Testis (tissue), 3 donors: ENCODE measurements around the gene WFDC1. TPM values are rescaled to one million over a fixed set of nuclear protein-coding genes. Genes with fewer than 3 reads are reported as not detected.

Experiments used
- DNase-seq: peaks from one replicate; pipeline ENCODE4 v3.0.0-alpha.2; 2019
- H3K27ac ChIP-seq, 2 donors: fragments of 200-600 bp; sonication (generic); one replicate each; pipeline ENCODE4 v1.5.1; 2019
- H3K27me3 ChIP-seq: fragments of 200-600 bp; sonication (generic); one replicate; pipeline ENCODE4 v1.5.1; 2019
- H3K36me3 ChIP-seq: fragments of 200-600 bp; sonication (generic); one replicate; pipeline ENCODE4 v1.5.1; 2017; ENCODE audit warnings: low read depth; ENCODE audit errors: missing control alignments
- H3K4me1 ChIP-seq: fragments of 200-600 bp; sonication (generic); one replicate; pipeline ENCODE4 v1.5.1; 2019
- H3K4me3 ChIP-seq, 2 donors: fragments of 200-600 bp; sonication (generic); one replicate each; pipeline ENCODE4 v1.5.1; 2017 to 2019
- H3K9me3 ChIP-seq: fragments of 200-600 bp; sonication (generic); one replicate; pipeline ENCODE4 v1.5.1; 2017
- POLR2A ChIP-seq: fragments of 450-650 bp; IDR thresholded peaks from one replicate; pipeline ENCODE4 v1.6.1; 2017; ENCODE audit warnings: antibody characterized with exemption, mild to moderate bottlenecking, moderate library complexity
- WGBS, 2 donors: methylation state at CpG; one replicate each; pipeline ENCODE4 v1.1.5; 2018; 5-methylcytosine and 5-hydroxymethylcytosine counted together
- intact Hi-C: fragments of 100-400 bp; cut with DNase I; formaldehyde crosslinking; loops from one replicate; pipeline ENCODE4 v1.15.1; 2023; ENCODE audit warnings: low total_unique reads
- polyA plus RNA-seq: library from polyadenylated mRNA; stranded (reverse); fragments of 350-450 nt; fragmentation: Illumina TruSeq; extraction: RNeasy Lipid Tissue Mini Kit (QIAGEN cat#74804); gene quantifications from one replicate; pipeline ENCODE4 v1.2.3, GENCODE V29; 2014; ENCODE audit warnings: low read depth, low replicate concordance; ENCODE audit not compliant: insufficient read depth
- total RNA-seq, 2 donors: library from RNA; depleted of rRNA; stranded (reverse); fragments of >200 nt; gene quantifications; one replicate each; pipeline ENCODE4 v1.2.3, GENCODE V29; 2016
- TF ChIP-seq, protein P1 (sequence below), 3 experiments: fragments of 450-650 bp in 2 of 3; fragments of 200-600 bp in 1 of 3; sonication (generic) in 1 of 3; IDR thresholded peaks; one replicate each; pipeline ENCODE4 v1.5.1; 2016 to 2019; ENCODE audit warnings: antibody characterized with exemption in 3 of 3, mild to moderate bottlenecking in 2 of 3, moderate library complexity in 1 of 3

Gene WFDC1
- total and polyA plus RNA-seq, 3 donors from 2014 or later, result 16.4 to 23.5 (median 18.9) TPM

DNA sequence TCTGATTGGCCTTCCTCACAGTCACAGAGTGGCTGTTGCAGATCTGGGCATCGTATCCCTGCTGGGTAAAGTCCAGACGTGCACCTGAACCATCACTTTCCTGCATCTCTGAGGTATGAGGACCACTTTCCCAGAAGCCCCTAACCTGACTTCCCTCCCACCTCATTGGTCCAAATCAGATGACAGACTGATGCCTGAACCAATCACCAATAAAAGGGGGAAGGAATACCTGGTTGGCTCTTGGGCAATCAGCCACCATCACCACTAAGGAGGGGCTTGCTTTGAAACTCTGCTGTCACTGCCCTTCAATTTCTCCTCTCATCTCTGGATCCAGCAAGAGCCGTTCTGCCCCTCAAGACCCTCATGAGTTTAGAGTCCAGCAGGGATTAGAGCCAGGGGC, 13.6 kb upstream of the WFDC1 start:
- Histone ChIP-seq H3K36me3 (no peaks in the 10 kb centered on the region), H3K27ac (no peak overlapping the region), H3K4me3 (peak overlapping the region in 1 of 2 donors; percentile 1), H3K4me1 (peaks cover 11% of the 10 kb centered on the region), H3K27me3 (no peaks in the 10 kb centered on the region), H3K9me3 (no peaks in the 10 kb centered on the region)
- peak; percentile 67 for DNase-seq
- WGBS, 2 donors, result 57 to 80% methylated on average over 3 of the region's 3 CpGs
- TF ChIP-seq, protein P1, sequence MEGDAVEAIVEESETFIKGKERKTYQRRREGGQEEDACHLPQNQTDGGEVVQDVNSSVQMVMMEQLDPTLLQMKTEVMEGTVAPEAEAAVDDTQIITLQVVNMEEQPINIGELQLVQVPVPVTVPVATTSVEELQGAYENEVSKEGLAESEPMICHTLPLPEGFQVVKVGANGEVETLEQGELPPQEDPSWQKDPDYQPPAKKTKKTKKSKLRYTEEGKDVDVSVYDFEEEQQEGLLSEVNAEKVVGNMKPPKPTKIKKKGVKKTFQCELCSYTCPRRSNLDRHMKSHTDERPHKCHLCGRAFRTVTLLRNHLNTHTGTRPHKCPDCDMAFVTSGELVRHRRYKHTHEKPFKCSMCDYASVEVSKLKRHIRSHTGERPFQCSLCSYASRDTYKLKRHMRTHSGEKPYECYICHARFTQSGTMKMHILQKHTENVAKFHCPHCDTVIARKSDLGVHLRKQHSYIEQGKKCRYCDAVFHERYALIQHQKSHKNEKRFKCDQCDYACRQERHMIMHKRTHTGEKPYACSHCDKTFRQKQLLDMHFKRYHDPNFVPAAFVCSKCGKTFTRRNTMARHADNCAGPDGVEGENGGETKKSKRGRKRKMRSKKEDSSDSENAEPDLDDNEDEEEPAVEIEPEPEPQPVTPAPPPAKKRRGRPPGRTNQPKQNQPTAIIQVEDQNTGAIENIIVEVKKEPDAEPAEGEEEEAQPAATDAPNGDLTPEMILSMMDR (IDR thresholded peaks at IDR 0.05), result no peak
- intact Hi-C loops, result no loop called here

DNA sequence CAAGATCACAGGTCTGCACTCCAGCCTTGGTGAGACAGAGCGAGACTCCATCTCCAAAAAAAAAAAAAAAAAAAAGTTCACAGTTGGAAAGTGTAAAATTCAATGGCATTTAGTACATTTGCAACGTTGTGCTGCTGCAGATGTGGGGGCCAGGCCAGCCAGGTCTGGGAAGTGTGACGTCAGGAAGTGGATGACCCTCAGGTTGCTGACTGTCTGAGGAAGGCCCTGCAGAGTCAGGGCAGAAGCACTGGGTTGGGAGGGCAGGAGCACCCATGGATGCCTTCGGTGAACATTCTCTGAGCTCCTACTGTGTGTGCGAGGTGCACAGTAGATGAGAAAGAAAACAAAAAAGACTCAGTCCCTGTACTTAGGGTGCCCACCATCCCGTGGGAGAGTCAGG, 12.1 kb upstream of the WFDC1 start:
- Histone ChIP-seq H3K9me3 (no peaks in the 10 kb centered on the region), H3K27me3 (no peaks in the 10 kb centered on the region), H3K36me3 (no peaks in the 10 kb centered on the region), H3K4me1 (peaks cover 20% of the 10 kb centered on the region), H3K4me3 (no peak overlapping the region), H3K27ac (no peak overlapping the region)
- WGBS, 2 donors, result 35 to 57% methylated on average over 5 to 6 of the region's 6 CpGs
- intact Hi-C loops, result no loop called here
- DNase-seq, result no peak
- no peak for TF ChIP-seq POLR2A
- TF ChIP-seq, protein P1 (IDR thresholded peaks at IDR 0.05), result no peak

DNA sequence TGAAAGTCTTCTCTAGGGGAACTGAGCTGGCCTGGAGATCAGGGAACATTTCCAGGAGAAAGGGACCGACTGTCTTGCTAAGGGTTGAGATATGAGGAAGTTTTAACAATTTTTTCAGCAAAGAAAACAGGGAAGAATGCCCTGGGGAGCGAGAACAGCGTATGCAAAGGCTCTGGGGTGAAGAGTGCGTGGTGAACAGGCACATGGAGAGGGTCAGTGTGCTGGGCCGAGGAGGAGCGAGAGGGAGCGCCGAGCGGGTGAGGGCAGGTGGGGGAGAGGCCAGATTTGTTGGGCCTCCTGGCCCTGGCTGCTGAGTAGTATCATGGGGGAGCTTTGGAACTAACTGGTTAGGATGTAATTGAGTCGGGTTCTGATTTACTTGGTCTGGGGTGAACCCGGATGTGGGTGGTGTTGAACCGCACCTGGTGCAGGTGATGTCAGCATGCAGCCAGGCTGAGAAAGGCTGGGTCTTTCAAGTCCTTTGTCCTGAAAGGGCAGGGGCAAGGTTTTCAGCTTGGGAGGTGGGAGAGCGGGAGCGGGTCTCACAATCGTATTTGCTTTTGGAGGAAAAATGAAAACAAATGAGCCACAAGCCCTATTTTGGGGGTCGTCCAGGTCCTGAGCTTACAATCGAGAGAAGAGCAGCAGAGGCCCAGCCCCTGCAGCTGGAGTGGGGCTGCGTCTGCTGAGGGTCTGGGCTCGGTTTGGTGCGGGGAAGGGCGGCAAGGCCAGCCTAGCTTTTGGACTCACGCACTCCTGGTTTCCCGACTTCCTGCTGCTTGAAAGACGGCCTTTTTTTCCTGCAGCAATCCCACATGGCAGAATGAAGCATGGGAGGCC, 11.1 kb upstream of the WFDC1 start:
- DNase-seq, result no peak
- Histone ChIP-seq H3K36me3 (no peaks in the 10 kb centered on the region), H3K9me3 (no peaks in the 10 kb centered on the region), H3K27me3 (no peaks in the 10 kb centered on the region), H3K27ac (peak overlapping the region in 1 of 2 donors; percentile 50), H3K4me3 (no peak overlapping the region), H3K4me1 (peaks cover 20% of the 10 kb centered on the region)
- no peak for TF ChIP-seq POLR2A
- TF ChIP-seq, protein P1 (IDR thresholded peaks at IDR 0.05), result no peak
- 35 to 47% methylated on average over 17 to 24 of the region's 24 CpGs for WGBS, 2 donors
- intact Hi-C loops, result no loop called here

DNA sequence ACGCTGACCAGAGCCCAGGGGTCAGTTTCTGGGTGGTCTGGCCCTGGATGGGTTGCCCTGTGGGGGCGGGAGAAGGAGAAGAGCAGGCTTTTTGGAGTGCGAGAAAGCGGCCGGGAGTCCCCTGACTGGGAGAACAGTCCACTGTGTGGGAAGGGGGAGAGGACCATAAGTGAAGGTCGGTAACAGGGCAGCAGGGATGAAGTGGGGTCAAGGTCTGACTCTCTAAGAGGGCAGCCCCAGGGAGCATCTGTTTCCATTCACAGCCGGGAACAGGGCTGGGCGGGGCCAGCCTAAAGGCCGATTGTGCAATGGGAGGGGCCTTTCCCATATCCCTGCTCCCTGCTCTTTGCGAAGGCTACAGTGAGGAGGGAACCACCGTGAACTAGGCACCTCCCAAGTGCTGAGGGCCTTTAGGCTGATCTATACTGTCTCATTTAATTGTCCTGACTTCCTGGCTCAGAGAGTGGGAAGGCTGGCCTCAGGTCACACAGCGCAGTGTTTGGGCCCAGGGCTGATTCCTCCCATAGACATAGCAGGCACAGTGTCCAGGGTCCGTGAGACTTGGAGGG, 10.4 kb upstream of the WFDC1 start:
- TF ChIP-seq POLR2A, result no peak
- TF ChIP-seq, protein P1 (IDR thresholded peaks at IDR 0.05), result no peak
- H3K4me3 ChIP-seq, result no peak overlapping the region

More for the DNA sequence above, 10.4 kb upstream of the WFDC1 start:
- intact Hi-C loops, result no loop called here
- H3K27ac ChIP-seq, result peak overlapping the region in 1 of 2 donors; percentile 50
- no peaks in the 10 kb centered on the region for H3K36me3 ChIP-seq
- no peaks in the 10 kb centered on the region for H3K9me3 ChIP-seq
- peak; percentile 85 for DNase-seq
- 14 to 27% methylated on average over 13 of the region's 13 CpGs for WGBS, 2 donors
- H3K4me1 ChIP-seq, result peaks cover 20% of the 10 kb centered on the region
- H3K27me3 ChIP-seq, result no peaks in the 10 kb centered on the region
